ENCODE results near the gene COX7A2L.
"Not testable (repeated sequence)": the region's sequence is repeated elsewhere in the genome, so short reads cannot be mapped to it uniquely, and the experiment has no call there.

The COX7A2L gene

GRCh38 chr2:42360890-42361727 is at the start of gene COX7A2L:
TSS of gene COX7A2L (minus strand) at chr2:42361217. CDS start at chr2:42361161, 56 bp downstream.
- DNase-seq (ENCODE audit: low read depth): peak; percentile 89

GRCh38 chr2:42408009-42408408 is 47.0 kb upstream of the COX7A2L start:
- DNase-seq (ENCODE audit: low read depth): no peak

GRCh38 chr2:42407476-42407875 is 46.5 kb upstream of the COX7A2L start:
- no peak for DNase-seq (ENCODE audit: low read depth)

GRCh38 chr2:42404676-42405075 is 43.7 kb upstream of the COX7A2L start:
- DNase-seq (ENCODE audit: low read depth): no peak

GRCh38 chr2:42401773-42402172 is 40.8 kb upstream of the COX7A2L start:
- no peak for DNase-seq (ENCODE audit: low read depth)

- DNase-seq (ENCODE audit: low read depth): not testable (repeated sequence)
Measured at GRCh38 chr2:42398052-42398451, 37.0 kb upstream of the COX7A2L start.

- DNase-seq (ENCODE audit: low read depth): not testable (repeated sequence)
Measured at GRCh38 chr2:42393320-42393719, 32.3 kb upstream of the COX7A2L start.

- no peak for DNase-seq (ENCODE audit: low read depth)
Measured at GRCh38 chr2:42392191-42392590, 31.2 kb upstream of the COX7A2L start.

GRCh38 chr2:42390401-42390969 is 29.5 kb upstream of the COX7A2L start:
- no peak for DNase-seq (ENCODE audit: low read depth)

- no peak for DNase-seq (ENCODE audit: low read depth)
Measured at GRCh38 chr2:42386682-42387081, 25.7 kb upstream of the COX7A2L start.

GRCh38 chr2:42385225-42385624 is 24.2 kb upstream of the COX7A2L start:
- no peak for DNase-seq (ENCODE audit: low read depth)

- DNase-seq (ENCODE audit: low read depth): no peak
Measured at GRCh38 chr2:42383855-42384530, 23.0 kb upstream of the COX7A2L start.

GRCh38 chr2:42382144-42382543 is 21.1 kb upstream of the COX7A2L start:
- no peak for DNase-seq (ENCODE audit: low read depth)

GRCh38 chr2:42380026-42380425 is 19.0 kb upstream of the COX7A2L start:
- DNase-seq (ENCODE audit: low read depth): not testable (repeated sequence)

GRCh38 chr2:42378415-42378814 is 17.4 kb upstream of the COX7A2L start:
- no peak for DNase-seq (ENCODE audit: low read depth)

GRCh38 chr2:42376758-42377157 is 15.7 kb upstream of the COX7A2L start:
- DNase-seq (ENCODE audit: low read depth): no peak

GRCh38 chr2:42372474-42373200 is 11.6 kb upstream of the COX7A2L start:
- no peak for DNase-seq (ENCODE audit: low read depth)

GRCh38 chr2:42371611-42372473 is 10.8 kb upstream of the COX7A2L start:
- no peak for DNase-seq (ENCODE audit: low read depth)

GRCh38 chr2:42369532-42370229 is 8.7 kb upstream of the COX7A2L start:
- DNase-seq (ENCODE audit: low read depth): no peak

GRCh38 chr2:42368817-42369531 is 8.0 kb upstream of the COX7A2L start:
- DNase-seq (ENCODE audit: low read depth): no peak
